H1 (cell line): Measurements from ENCODE around the gene ZNF213. TPM values are rescaled to one million over a fixed set of nuclear protein-coding genes. Genes with fewer than 3 reads are reported as not detected.

Source experiments
- CHD7 ChIP-seq: fragments of 300-600 bp; sonication (generic); IDR thresholded peaks from 2 replicates; pipeline ENCODE4 v1.7.1; 2012; ENCODE audit warnings: low read length, moderate library complexity, mild to moderate bottlenecking, inconsistent platforms; ENCODE audit not compliant: insufficient replicate concordance
- CREB1 ChIP-seq: IDR thresholded peaks from 2 replicates; pipeline ENCODE4 v1.6.1; 2012; ENCODE audit warnings: inconsistent platforms
- GTF2F1 ChIP-seq: IDR thresholded peaks from 2 replicates; pipeline ENCODE4 v1.6.1; 2012; ENCODE audit warnings: low read depth, low read length, improper control_type of control experiment, borderline replicate concordance
- JUN ChIP-seq: IDR thresholded peaks from 2 replicates; pipeline ENCODE4 v1.6.1; 2011; ENCODE audit warnings: low read depth, mild to moderate bottlenecking, improper control_type of control experiment, low read length
- polyA plus RNA-seq, 7 experiments: library from polyadenylated mRNA; depleted of rRNA in 3 of 7; stranded (reverse) in 5 of 7; unstranded in 2 of 7; fragments of >200 nt in 5 of 7; fragments of 200-250 nt in 2 of 7; gene quantifications; 1 replicate in 5 of 7; 2 replicates in 1 of 7; 4 replicates in 1 of 7; pipeline versions ENCODE4 v1.2.1 to v1.2.3, GENCODE V29; 2011 to 2013; ENCODE audit warnings: missing spikeins in 2 of 7, mixed read lengths in 2 of 7
- total RNA-seq: library from RNA; stranded (reverse); fragmentation: NEBNext Ultra II Directional; extraction: Animal tissue kit (Norgen Biotek cat#: 25700); gene quantifications from 2 replicates; pipeline ENCODE4 v1.2.1, GENCODE V29; 2021

ZNF213 gene
- total and polyA plus RNA-seq, 2 of the 8 experiments (the other 6 are each of a cell fraction or from before 2014, with no cell fraction given) = 1.6 to 6.9 TPM

- TF ChIP-seq CHD7 = no peak
- no peak for TF ChIP-seq CREB1
- no peak for TF ChIP-seq GTF2F1
- TF ChIP-seq JUN = no peak
Measured at GRCh38 chr16:3148256-3149192, 13.7 kb downstream of the ZNF213 start (continued).
